Measurements from ENCODE around the gene ZFYVE21.

The ZFYVE21 gene

DNA sequence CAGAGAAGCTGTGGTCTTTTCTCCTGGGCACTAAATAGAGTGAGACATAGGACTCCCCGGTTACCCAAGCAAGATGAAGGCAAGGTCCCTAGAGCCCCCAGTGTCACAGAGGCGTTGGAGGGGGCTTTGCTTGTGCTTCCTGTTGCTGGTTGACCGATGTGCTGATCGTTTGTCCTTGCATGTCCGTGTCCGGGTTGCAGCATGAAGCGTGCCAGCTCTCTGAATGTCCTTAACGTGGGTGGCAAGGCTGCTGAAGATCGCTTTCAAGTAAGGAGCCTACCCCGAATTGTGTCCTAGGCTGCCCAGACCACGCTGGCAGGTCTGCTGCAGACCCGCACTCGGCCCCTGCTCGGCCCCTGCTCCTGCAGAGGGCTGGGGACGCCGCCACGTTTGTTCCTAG lies 23.5 kb upstream of the ZFYVE21 start:
- DNase-seq (ENCODE audit: low spot score), result no peak

DNA sequence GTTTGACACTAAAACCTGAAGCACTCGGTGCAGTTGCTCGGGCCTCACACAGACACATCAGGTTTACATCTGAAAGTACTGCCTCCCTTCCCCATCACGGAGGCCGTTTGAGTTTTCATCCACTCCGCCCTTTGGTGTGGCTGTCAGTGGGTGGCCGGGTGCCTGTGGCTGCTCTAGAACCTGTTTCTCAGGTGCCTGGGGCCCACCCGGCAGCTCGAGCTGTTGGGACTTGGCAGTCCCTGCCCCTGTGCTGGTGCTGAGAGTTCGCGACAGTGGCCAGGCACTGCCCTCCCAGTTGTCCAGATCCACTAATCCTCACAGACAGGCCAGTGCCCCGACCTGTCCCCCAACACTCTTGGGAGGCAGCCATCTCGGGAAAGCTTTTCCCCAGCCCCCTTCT lies 22.7 kb upstream of the ZFYVE21 start:
- no peak for DNase-seq (ENCODE audit: low spot score)

DNA sequence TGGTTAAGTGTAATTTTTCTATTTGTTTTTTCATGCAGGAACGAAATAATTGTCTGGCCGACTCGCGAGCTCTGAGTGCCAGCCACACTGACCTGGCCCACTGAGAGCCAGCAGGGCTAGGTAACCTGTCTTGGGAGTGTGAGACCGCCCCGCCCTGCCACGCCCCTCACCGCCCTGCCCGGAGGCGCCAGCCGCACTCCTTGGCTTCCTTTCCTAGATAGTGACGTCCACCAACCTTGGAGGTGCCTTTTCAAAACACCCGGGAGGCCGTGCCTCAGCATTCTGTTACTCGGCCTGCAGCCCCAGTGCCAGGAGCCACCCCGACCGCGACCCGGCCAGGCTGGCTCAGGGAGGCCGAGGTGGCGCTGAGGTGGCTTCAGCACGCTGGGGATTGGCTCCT lies 22.1 kb upstream of the ZFYVE21 start:
- DNase-seq (ENCODE audit: low spot score), result no peak

DNA sequence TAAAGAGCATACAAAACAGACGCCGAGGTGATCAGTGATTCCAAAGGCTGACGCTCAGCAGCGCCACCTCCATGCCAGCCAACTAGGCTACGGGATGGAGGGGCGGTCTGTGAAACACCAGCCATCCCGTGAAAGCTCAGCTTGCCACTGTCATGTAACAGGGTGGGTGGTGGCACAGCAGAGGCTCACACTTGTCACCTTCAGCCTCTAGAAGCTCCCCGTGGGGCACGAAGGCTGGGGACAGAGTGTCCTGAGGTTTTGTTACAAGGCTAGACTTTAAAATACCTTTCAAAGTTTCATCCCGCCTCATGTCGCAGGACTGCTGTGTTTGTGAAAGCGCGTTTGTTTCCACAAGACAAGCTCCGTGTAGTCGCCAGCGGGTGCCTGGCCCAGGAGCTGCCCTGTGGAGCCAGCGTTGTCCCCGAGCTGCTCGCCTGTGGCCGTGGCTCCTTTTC lies 21.0 kb upstream of the ZFYVE21 start:
- DNase-seq (ENCODE audit: low spot score), result no peak

DNA sequence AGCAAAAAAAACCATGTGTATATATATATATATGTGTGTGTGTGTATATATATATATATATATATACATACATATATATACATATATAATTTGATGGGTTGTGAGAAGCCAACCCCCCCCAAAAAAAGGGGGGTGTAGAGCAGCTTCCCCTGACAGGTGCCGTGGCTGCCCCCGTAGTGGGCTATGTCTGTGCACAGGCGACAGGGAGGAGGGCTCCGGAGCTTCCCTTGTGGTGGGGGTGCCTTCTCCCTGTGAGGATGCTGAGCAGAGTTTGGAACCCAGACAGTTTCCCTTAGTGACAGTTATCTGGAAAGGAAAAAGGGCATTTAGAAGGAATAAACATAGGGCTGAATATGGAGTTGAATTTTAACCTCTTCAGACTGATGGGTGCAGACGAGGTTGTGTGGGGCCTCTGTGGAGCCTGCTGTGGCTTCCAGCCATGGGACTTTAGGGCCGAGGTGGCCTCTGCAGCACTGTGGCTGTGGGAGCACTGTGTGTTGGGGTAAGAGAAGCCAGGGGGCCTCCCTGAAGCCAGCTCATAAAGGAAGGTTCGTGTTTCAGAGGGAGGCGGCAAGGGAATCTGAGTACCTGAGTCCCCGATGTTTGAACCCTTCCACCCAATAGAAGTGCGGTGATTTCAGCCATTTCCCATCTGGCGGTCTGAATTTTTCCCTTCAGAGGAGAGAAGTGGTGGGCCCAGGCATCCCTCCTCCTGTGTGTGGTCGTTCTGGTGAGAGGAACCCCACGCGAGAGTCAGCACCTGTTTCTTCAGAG lies 20.1 kb upstream of the ZFYVE21 start:
- DNase-seq (ENCODE audit: low spot score), result no peak

DNA sequence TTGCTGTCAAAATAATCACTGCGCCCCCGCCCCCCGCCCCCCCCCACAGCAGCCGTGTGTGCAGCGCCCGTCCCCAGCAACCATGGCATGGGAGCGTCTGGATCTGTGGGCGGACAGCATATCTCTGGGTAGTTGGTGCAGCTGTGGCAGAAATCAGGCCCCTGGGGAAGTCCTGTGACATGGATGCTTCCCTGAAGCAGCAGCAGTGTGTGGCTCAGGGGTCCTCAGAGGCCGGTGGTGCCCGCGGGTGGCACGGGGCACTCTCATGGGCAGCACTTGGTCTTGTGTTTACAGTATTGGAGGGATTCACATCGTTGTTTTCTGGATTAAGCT lies 19.6 kb upstream of the ZFYVE21 start:
- DNase-seq (ENCODE audit: low spot score), result no peak

DNA sequence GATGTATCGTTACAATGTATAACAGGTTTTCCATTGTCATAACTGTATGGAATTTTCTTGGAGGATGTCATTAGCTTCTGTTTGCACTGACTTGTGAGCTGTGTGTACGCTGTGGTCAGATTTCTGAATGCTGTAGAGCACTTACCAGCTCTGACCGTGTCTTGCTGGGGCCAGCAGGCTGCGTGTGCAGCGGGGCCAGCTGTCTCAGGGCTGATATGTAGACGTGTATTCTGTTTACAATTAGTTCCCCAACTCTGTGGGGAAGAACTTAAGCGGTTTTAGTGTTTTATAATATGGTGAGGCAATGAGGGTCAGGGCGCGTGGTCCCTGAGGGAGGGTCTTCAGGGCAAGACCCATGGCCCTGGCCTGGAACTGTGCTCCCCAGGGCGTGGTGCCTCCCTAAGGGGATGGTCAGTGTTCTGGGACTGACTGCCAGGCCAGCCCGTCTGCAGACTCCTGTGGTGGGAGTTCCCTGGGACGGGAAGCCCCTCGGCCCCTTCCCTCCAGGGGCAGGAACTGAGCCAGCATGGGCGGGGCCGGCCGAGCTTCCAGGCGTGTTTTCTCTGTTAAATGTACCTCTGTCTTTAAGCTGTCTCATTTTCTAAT lies 19.0 kb upstream of the ZFYVE21 start:
- no peak for DNase-seq (ENCODE audit: low spot score)

DNA sequence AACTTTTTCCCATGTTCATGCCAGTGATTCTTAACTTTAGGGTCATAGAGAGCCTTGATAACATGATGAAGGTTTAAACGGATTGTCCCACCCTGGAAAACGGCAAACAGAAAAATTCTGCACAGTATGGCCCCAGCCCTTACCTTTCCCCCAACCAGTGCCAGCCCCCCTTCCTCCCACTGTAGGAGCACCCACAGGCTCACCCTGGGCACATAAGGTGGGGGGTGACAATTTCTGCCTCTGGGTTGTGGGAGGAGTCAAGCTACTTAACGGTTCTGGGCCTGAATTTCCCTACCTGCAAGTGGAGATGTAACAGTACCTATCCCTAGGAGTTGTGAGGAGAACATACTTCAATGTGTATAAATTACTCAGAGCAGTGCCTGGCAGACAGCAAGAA lies 18.4 kb upstream of the ZFYVE21 start:
- DNase-seq (ENCODE audit: low spot score), result no peak

DNA sequence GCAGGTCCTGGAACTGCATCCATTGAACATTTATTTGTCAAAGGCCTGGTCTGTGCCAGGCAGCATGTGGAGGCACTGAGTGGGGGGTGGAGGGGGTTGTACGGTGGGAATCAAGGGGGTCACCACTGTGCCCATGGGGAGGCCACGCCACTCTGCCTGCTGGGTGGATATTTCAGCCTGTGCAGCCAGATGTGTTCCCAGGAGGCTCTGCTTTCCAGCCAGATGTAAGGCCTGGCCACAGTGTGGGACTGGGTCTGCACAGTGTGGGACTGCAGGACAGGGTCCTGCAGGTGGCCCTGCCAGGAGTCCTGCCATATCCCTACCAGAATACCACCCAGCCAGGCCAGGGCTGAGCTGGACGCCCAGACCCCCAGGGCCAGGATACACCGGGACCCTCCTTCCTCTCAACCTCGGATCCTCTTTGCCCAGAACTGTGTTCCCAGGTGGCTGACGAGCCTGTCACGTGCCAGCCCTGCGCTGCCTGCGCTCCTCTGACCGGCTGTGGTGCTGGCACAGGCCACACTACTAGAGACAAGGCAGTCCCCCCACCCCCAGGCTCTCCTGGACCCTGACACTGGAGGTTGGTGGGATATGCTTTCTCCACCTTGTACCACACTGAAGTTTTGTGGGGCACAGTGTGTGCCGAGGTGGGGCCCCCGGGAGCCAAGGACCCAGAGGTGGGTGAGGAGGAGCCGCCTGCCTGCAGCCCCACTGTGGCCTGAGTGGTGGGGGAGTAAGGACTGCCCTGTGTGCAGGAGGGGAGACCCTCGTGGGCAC lies 17.8 kb upstream of the ZFYVE21 start:
- DNase-seq (ENCODE audit: low spot score), result no peak

DNA sequence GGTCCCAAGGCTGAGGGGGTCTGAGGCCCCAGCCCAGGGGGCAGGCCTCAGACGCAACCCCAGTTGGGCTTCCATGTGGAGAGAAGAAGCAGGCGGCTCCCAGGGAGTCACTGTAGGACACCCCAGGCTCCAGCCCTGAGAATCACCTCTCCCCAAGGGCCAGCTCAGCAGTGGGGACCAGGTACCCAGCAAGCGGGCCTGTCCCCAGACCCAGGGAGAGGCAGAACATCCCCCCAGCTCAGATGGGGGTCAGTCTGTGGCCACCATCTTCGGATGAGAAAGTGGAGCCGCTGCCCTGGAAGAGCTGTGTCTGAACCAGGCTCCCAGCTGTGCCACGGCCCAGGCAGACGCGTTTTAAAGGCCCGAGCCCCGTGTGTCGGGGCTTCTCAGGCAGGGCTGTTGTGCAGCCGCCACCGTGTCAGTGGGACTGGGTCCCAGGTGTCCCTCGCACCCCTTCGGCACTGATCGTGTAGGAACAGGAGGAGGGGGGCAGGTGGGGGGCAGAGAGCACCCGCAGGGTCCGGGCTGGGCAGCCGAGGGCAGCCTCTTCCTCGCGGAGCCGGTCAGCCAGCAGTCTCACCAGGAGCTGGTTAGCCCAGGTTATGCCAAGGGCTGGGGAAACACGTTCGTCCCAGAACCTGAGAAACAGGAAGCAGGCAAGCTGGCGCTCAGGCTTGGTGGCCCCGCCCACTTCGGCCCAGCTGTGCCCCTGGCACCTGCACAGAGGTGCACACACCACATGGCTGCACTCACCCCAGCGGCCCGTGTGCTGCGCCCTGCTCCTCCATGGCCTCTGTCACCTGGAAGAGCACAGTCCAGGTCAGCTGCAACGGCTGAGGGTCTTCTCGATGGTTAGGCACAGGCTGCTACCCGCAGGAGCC lies 17.0 kb upstream of the ZFYVE21 start:
- no peak for DNase-seq (ENCODE audit: low spot score)

DNA sequence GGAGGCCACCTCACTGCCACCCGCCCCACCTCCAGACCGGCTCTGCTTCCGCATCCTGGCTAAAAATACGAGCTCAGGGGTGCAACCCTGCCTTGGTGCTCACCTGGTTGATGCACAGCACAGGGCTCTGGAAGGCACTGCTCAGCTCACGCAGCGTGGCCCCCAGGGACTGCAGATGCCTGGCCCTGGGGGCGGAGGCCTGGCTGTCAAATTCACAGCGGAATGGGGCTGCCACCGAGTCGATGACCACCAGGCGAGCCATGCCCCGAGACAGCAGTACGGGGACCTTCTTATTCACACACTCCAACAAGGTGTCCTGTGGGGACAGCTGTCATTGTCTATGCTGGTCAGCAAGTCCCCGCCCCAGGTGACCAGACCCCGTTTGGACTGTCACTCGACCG lies 16.3 kb upstream of the ZFYVE21 start:
- no peak for DNase-seq (ENCODE audit: low spot score)

DNA sequence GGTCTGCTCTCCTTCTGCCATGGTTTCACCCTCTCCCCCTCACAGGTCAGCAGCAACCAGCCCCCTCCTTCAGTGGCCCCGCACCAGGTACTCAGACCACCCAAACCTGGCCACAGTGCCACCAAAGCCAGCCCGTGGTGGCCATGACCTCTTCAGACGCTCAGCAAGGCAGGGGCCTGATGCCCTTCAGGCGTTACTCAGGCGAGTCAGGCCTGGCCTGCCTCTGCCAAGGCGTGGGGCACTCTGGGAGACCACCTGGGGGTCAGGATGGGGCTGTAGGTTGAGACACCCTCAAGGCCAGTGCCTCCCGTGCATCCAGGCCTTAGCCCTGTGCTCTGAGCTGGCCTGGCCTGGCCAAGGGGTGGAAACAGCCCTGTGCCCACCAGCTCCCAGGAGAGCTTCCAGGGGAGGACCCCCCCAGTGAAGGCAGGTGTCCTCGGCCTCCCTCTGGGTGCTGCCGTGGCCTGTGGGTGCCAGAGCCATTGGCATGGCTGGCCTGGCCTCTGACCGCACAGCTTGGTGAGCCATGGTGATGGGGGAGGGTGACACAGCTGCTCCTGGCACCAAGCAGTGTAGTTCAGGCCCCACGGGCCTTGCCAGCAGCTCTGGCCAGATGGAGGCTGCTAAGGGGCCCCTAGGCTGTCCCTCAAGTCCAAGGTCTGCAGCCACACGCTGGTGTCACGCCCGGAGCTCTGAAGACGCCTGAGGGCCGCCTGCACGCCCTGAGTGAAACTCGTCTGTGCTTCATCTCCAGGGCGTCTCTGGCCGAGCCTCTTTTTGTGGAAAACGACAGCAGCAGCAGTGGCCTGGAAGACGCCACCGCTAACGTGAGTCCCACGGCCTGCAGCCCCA lies 15.5 kb upstream of the ZFYVE21 start:
- DNase-seq (ENCODE audit: low spot score), result no peak

DNA sequence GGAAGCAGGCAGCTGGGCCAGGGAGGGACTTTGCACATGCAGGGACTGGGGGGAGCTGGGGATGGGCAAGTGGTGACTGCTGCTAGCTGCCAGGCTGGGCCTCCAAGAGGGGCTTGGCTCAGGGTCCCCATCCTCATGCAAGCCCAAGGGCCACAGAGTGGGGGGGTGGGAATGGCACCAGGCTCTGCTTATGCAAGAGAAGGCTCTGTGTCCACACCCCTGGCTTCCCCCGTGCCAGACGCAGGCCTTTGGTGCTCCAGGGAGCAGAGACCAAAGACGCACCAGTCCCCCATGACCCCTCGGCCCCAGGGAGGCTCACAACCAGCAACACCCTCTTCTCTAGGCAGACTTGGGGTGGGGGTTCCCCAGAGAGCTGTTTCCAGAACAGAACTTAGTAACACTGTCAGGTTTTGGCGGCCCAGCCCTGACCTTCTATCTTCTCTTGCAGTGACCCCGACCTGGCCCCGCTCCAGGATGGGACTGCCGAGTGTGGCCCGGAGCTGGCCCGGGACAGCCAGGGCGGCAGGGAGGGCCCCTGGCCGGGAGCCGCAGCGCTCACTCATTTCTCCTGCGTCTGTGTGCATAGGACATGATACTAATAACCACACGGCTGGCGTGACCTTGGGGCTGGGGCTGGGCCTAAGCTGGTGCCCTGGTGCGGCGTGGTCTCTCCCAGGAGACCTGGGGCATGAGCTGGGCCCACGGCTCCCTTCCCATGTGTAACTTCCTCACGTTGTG lies 14.7 kb upstream of the ZFYVE21 start:
- no peak for DNase-seq (ENCODE audit: low spot score)

DNA sequence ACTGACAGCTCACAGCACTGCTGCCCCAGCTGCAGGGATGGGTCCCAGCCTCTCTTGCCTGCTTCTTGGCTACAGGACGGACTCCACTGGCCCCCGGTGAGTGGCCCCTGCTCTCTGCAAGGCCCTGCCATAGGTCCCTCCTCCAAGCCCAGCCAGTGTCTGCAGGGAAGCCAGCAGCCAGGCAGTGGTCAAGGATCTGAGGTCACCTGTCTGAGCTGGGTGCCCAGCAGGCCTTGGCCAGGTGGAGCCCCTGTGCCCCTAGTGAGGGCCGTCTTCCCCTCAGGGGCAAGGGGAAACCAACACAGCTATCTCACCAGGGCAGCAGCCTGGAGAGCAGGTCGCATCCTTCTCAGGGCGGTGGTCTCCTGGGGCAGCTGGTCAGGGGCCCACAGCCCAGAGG lies 13.5 kb upstream of the ZFYVE21 start:
- no peak for DNase-seq (ENCODE audit: low spot score)

DNA sequence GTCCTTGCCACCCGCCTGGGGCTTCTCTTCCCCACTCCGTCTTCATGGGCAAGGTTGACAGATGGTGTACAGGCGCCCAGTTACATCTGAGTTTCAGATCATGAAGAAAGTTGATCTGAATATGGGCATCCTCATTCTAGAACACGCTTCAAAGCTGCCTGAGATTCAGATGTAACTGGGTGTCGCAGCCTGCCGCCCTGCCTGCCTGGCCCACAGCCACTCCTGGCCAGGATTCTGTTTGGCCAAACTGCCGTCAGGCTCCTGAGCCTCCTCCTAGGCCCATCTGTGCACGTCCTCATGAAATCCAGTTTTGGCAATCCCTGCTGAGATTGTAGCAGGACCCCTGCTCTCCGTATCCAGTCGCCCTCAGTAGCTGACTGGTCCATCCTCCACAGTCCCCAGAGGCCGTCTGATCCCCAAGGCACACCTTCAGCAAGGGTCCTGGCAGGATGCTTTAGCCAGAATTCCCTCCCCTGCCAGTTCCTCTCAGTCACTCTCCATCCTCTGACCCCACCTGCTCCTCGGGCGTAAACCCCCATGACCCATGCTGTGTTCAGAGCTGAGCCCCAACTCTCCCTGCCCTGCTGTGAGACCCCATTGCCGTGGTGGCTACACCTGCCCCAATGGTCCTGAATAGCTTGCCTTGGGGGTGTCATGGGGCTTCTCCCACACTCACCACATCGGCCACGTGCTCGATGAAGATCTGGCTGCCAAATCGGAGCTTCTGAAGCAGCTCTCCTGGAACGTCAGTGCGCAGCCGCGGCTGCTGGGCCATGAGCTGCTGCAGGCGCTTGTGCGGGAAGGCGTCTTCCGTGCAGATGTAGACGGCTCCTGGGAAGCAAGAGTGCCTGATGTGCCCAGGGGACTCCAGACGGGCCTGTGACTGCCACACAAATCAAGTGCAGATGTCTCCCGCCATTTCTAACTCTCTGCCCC lies 12.8 kb upstream of the ZFYVE21 start:
- DNase-seq (ENCODE audit: low spot score), result no peak

DNA sequence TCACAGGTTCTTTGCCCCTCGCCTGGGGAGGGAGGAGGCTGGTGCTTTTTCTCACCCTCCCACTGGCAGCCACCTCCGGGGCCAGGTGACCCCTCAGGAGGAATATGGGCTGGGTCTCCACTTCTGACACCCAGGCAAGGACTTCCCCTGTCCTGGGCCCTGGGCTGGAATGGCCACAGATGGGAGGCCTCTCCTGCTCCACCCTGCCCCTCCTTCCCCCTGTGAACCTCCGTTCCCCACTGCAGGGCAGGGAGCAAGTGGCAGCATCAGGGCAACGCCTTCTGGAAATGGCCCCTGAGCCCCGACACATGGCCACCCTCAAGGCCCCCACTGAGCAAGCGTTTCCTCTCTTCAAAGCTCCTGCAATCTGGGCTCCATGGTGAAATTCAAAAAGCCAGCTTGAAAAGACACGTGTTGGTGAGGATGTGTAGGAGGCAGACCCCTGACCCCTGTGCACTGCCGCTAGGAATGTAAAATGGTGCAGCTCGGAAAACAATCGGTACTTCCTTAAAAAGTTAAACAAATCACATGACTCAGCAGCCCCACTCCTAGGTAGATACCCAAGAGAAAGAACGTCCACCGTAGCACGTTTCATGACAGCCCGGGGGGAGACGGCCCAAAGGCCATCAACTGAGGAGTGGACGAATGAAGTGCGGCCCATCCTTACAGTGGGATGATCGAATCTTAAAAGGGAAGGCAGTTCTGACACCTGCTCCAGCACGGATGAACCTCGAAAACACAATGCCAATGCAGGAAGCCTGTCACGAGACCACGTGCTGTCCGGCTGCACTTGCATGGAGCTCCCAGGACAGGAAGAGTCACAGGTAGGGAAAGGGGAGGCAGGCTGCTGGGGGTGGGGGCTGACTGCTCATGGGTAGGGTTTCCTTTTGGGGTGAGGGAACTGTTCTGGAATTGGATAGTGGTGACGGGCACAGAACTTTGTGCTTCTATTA lies 11.9 kb upstream of the ZFYVE21 start:
- no peak for DNase-seq (ENCODE audit: low spot score)

DNA sequence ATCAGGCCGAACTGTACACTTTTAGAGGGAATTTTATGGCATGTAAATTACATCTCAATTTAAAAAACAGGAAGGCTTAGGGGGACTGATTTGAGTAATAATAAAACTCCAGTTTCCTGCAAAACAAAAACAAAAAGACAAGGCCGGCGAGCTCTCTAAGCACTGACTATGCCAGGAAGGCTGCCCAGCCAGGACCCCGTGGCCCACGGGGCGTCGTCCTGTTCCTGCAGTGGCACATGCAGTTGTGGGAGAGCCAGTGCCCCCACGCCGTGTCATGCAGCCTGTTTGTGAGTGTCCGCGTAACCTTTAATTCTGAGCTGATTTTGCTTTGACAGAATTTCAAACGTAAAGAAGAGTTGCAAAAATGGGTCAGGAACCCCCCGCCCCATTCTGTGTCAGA lies 10.9 kb upstream of the ZFYVE21 start:
- DNase-seq (ENCODE audit: low spot score), result no peak

DNA sequence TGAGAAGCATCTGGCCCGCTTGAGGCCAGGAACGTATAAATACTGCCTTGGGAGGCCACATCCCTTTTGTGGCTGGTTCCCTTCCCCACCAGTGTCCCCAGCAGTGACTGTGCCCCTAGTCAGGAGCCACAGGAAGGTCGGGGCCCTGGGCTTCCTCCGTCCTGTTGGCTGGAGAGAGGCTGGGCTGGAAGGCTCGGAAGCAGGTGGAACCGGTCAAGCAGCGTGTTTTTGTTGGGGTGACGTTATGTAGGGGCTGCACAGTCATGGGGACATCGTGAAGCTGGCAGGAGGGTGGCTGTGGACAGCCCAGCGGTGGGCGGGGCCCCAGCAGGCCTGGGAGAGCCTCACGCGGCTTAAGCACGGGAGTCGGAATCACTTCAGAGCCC lies 10.5 kb upstream of the ZFYVE21 start:
- DNase-seq (ENCODE audit: low spot score), result no peak
